Measurements from ENCODE around the gene PHKA1.

GRCh38 chrX:72566448-72566847, 147.7 kb downstream of the PHKA1 start:
- TF ChIP-seq EZH2 (IDR thresholded peaks at IDR 0.05; ENCODE audit: low read depth) = no peak
- TF ChIP-seq, protein P1, sequence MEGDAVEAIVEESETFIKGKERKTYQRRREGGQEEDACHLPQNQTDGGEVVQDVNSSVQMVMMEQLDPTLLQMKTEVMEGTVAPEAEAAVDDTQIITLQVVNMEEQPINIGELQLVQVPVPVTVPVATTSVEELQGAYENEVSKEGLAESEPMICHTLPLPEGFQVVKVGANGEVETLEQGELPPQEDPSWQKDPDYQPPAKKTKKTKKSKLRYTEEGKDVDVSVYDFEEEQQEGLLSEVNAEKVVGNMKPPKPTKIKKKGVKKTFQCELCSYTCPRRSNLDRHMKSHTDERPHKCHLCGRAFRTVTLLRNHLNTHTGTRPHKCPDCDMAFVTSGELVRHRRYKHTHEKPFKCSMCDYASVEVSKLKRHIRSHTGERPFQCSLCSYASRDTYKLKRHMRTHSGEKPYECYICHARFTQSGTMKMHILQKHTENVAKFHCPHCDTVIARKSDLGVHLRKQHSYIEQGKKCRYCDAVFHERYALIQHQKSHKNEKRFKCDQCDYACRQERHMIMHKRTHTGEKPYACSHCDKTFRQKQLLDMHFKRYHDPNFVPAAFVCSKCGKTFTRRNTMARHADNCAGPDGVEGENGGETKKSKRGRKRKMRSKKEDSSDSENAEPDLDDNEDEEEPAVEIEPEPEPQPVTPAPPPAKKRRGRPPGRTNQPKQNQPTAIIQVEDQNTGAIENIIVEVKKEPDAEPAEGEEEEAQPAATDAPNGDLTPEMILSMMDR (conservative IDR thresholded peaks at IDR 0.05) = no peak
